Measurements from ENCODE around the gene CLEC7A. TPM values are rescaled to one million over a fixed set of nuclear protein-coding genes. Genes with fewer than 3 reads are reported as not detected.

The CLEC7A gene
- polyA plus RNA-seq, 1 experiment = not detected

DNA sequence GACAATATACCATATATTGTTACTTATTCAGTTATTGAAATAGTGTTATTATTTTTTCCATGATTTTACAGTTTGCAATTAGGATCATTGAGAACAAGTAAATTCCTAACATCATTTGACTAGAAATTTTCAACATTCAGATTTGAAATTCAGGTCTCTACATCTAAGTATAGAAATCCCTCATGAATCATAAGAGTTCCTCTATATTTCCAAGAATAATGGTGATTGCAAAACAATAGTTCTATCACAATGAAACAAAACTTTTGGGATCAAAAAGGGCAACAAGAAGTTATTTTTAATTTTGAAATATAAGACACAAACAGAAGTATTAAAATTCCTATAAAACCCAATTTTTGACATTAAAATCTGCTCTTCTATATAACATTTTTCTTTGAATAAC lies 42.0 kb downstream of the CLEC7A start:
- POLR2A ChIA-PET = no interaction called here
- Histone ChIP-seq H3K4me3 (ENCODE audit: low read depth, low read length) (no peak overlapping the region), H3K36me3 (ENCODE audit: control insufficient read depth, insufficient read depth, low read length) (no peaks in the 10 kb centered on the region), H3K27me3 (ENCODE audit: control insufficient read depth, insufficient read depth, low read length) (no peaks in the 10 kb centered on the region)
- TF ChIP-seq, protein P1, sequence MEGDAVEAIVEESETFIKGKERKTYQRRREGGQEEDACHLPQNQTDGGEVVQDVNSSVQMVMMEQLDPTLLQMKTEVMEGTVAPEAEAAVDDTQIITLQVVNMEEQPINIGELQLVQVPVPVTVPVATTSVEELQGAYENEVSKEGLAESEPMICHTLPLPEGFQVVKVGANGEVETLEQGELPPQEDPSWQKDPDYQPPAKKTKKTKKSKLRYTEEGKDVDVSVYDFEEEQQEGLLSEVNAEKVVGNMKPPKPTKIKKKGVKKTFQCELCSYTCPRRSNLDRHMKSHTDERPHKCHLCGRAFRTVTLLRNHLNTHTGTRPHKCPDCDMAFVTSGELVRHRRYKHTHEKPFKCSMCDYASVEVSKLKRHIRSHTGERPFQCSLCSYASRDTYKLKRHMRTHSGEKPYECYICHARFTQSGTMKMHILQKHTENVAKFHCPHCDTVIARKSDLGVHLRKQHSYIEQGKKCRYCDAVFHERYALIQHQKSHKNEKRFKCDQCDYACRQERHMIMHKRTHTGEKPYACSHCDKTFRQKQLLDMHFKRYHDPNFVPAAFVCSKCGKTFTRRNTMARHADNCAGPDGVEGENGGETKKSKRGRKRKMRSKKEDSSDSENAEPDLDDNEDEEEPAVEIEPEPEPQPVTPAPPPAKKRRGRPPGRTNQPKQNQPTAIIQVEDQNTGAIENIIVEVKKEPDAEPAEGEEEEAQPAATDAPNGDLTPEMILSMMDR (IDR thresholded peaks at IDR 0.05; ENCODE audit: insufficient read depth, low read depth, low read length) = no peak
- CTCF ChIA-PET = interaction anchor here (1.0 kb wide), 1 partner anchor 8 kb away, joined by 3 read pairs; no protein-coding TSS in a partner anchor
- DNase-seq (ENCODE audit: low read depth) = no peak

DNA sequence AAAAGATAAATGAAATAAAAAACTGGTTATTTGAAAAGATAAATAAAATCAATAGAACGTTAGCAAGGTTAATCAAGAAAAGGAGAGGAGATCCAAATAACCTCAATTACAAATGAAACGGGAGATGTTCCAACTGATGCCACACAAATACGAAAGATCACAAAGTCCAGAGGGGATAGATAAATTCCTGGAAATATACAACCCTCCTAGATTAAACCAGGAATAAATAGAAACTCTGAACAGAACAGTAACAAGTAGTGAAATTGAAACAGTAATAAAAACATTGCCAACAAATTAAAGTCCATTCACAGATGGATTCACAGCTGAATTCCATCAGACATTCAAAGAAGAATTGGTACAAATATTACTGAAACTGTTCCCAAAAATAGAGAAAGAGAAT lies 43.6 kb downstream of the CLEC7A start:
- DNase-seq (ENCODE audit: low read depth) = no peak
- TF ChIP-seq, protein P1 (IDR thresholded peaks at IDR 0.05; ENCODE audit: insufficient read depth, low read depth, low read length) = no peak
- Histone ChIP-seq H3K36me3 (ENCODE audit: control insufficient read depth, insufficient read depth, low read length) (no peaks in the 10 kb centered on the region), H3K27me3 (ENCODE audit: control insufficient read depth, insufficient read depth, low read length) (no peaks in the 10 kb centered on the region), H3K4me3 (ENCODE audit: low read depth, low read length) (no peak overlapping the region)
- POLR2A ChIA-PET = no interaction called here
- CTCF ChIA-PET = no interaction called here

- Histone ChIP-seq H3K4me3 (ENCODE audit: low read depth, low read length) (no peak overlapping the region), H3K27me3 (ENCODE audit: control insufficient read depth, insufficient read depth, low read length) (no peaks in the 10 kb centered on the region), H3K36me3 (ENCODE audit: control insufficient read depth, insufficient read depth, low read length) (no peaks in the 10 kb centered on the region)
- no peak for DNase-seq (ENCODE audit: low read depth)
- TF ChIP-seq, protein P1 (IDR thresholded peaks at IDR 0.05; ENCODE audit: insufficient read depth, low read depth, low read length) = no peak
- ChIA-PET CTCF (no interaction called here), POLR2A (interaction anchor here (0.7 kb wide), 1 partner anchor 100 kb away, joined by 9 read pairs; no protein-coding TSS in a partner anchor)
Measured at GRCh38 chr12:10084733-10085132, 45.3 kb downstream of the CLEC7A start.

DNA sequence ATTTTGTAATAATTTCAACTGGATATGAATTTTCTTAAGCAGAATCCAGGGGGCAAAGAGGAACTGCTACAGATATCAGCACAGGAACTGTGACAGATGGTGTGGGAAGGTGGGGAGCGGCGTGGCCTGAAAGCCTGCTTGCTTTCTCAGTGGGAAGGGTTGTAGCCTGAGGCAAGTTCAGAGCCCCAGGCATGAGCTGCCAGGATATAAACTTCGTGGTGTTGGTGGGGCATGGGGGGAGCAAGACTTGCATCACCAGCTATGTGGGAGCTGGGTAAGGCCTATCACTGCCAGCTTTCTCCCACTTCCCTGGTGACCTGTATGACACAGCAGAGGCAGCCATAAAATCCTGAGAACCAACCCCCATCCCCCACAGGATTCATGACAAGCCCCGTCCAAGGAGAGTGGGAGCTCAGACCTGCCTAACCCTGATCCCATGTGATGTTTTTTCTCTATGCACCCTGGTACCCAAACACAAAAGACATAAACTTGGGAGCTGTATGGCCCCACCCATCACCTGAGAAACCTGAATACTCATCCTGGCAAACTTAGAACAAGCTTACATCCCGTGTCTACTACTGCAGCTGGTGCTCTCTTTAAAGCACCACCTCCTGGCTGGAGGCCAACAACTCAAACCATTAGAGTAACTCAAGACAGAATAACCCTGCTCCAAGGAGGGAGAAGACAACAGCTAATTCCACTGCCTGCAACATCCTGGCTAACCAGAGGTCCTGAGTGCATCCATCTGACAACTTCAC lies 47.7 kb downstream of the CLEC7A start:
- no peak for DNase-seq (ENCODE audit: low read depth)
- TF ChIP-seq, protein P1 (IDR thresholded peaks at IDR 0.05; ENCODE audit: insufficient read depth, low read depth, low read length) = no peak
- Histone ChIP-seq H3K4me3 (ENCODE audit: low read depth, low read length) (no peak overlapping the region), H3K36me3 (ENCODE audit: control insufficient read depth, insufficient read depth, low read length) (no peaks in the 10 kb centered on the region), H3K27me3 (ENCODE audit: control insufficient read depth, insufficient read depth, low read length) (no peaks in the 10 kb centered on the region)
- ChIA-PET CTCF (no interaction called here), POLR2A (no interaction called here)

DNA sequence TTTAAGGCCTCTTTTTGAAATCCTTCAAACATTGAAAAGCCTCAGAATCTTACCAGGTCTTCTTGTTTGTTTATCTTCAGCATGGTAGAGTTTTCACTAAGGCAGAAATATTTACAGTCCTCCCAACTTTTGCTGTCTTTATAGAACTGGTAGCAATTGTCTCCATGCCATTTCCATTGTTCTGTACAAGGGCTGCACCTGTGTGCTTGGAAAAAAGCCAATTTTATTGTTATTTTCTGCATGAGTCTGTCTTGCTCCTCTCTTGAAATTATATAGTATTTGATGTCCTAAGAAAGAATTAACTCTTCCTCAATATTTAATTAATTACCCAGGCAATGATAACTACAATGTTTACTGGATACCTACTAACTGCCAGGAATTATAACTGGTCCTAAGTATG lies 54.5 kb downstream of the CLEC7A start:
- POLR2A ChIA-PET = no interaction called here
- no peak for DNase-seq (ENCODE audit: low read depth)
- TF ChIP-seq, protein P1 (IDR thresholded peaks at IDR 0.05; ENCODE audit: insufficient read depth, low read depth, low read length) = no peak
- no peak overlapping the region for H3K4me3 ChIP-seq (ENCODE audit: low read depth, low read length)
- H3K27me3 ChIP-seq (ENCODE audit: control insufficient read depth, insufficient read depth, low read length) = no peaks in the 10 kb centered on the region
- H3K36me3 ChIP-seq (ENCODE audit: control insufficient read depth, insufficient read depth, low read length) = no peaks in the 10 kb centered on the region
- CTCF ChIA-PET = no interaction called here
